ENCODE results near the gene PIK3R2.

The PIK3R2 gene

GRCh38 chr19:18137657-18138339 is 15.2 kb upstream of the PIK3R2 start:
- H3K36me3 ChIP-seq (ENCODE audit: control insufficient read depth in 2 of 2, insufficient read depth in 2 of 2, low read length in 2 of 2) = peaks cover 25 to 41% of the 10 kb centered on the region in 2 donors

GRCh38 chr19:18140473-18140872 is 12.5 kb upstream of the PIK3R2 start:
- H3K27me3 ChIP-seq (ENCODE audit: control insufficient read depth in 2 of 2, insufficient read depth in 2 of 2, low read length in 2 of 2) = no peaks in the 10 kb centered on the region
- H3K4me3 ChIP-seq (ENCODE audit: low read length in 2 of 2) = no peak overlapping the region
- H3K4me1 ChIP-seq (ENCODE audit: control insufficient read depth in 2 of 2, insufficient read depth in 2 of 2, low read length in 2 of 2) = peaks cover 5 to 10% of the 10 kb centered on the region in 2 donors
- H3K9ac ChIP-seq (ENCODE audit: low read depth in 1 of 2, low read length in 2 of 2) = no peak overlapping the region
- peaks cover 39 to 51% of the 10 kb centered on the region in 2 donors for H3K36me3 ChIP-seq (ENCODE audit: control insufficient read depth in 2 of 2, insufficient read depth in 2 of 2, low read length in 2 of 2)
- H3K9me3 ChIP-seq (ENCODE audit: control insufficient read depth in 2 of 2, low read length in 2 of 2) = no peaks in the 10 kb centered on the region
- no peak overlapping the region for H3K27ac ChIP-seq (ENCODE audit: low read depth in 2 of 2, low read length in 2 of 2)

More at GRCh38 chr19:18137657-18138339, 15.2 kb upstream of the PIK3R2 start:
- Histone ChIP-seq H3K4me3 (ENCODE audit: low read length in 2 of 2) (no peak overlapping the region), H3K27me3 (ENCODE audit: control insufficient read depth in 2 of 2, insufficient read depth in 2 of 2, low read length in 2 of 2) (no peaks in the 10 kb centered on the region), H3K9ac (ENCODE audit: low read depth in 1 of 2, low read length in 2 of 2) (no peak overlapping the region), H3K4me1 (ENCODE audit: control insufficient read depth in 2 of 2, insufficient read depth in 2 of 2, low read length in 2 of 2) (peaks cover 7 to 12% of the 10 kb centered on the region in 2 donors), H3K9me3 (ENCODE audit: control insufficient read depth in 2 of 2, low read length in 2 of 2) (no peaks in the 10 kb centered on the region), H3K27ac (ENCODE audit: low read depth in 2 of 2, low read length in 2 of 2) (no peak overlapping the region)

- peaks cover 1 to 6% of the 10 kb centered on the region in 2 donors for H3K4me1 ChIP-seq (ENCODE audit: control insufficient read depth in 2 of 2, insufficient read depth in 2 of 2, low read length in 2 of 2)
- no peak overlapping the region for H3K4me3 ChIP-seq (ENCODE audit: low read length in 2 of 2)
- no peaks in the 10 kb centered on the region for H3K9me3 ChIP-seq (ENCODE audit: control insufficient read depth in 2 of 2, low read length in 2 of 2)
- H3K9ac ChIP-seq (ENCODE audit: low read depth in 1 of 2, low read length in 2 of 2) = no peak overlapping the region
- H3K27ac ChIP-seq (ENCODE audit: low read depth in 2 of 2, low read length in 2 of 2) = no peak overlapping the region
- no peaks in the 10 kb centered on the region for H3K27me3 ChIP-seq (ENCODE audit: control insufficient read depth in 2 of 2, insufficient read depth in 2 of 2, low read length in 2 of 2)
- peaks cover 41 to 52% of the 10 kb centered on the region in 2 donors for H3K36me3 ChIP-seq (ENCODE audit: control insufficient read depth in 2 of 2, insufficient read depth in 2 of 2, low read length in 2 of 2)
Measured at GRCh38 chr19:18141031-18141430, 11.9 kb upstream of the PIK3R2 start.

- Histone ChIP-seq H3K27ac (ENCODE audit: low read depth in 2 of 2, low read length in 2 of 2) (no peak overlapping the region), H3K36me3 (ENCODE audit: control insufficient read depth in 2 of 2, insufficient read depth in 2 of 2, low read length in 2 of 2) (peaks cover 37 to 49% of the 10 kb centered on the region in 2 donors), H3K9ac (ENCODE audit: low read depth in 1 of 2, low read length in 2 of 2) (no peak overlapping the region), H3K9me3 (ENCODE audit: control insufficient read depth in 2 of 2, low read length in 2 of 2) (no peaks in the 10 kb centered on the region), H3K27me3 (ENCODE audit: control insufficient read depth in 2 of 2, insufficient read depth in 2 of 2, low read length in 2 of 2) (no peaks in the 10 kb centered on the region), H3K4me3 (ENCODE audit: low read length in 2 of 2) (no peak overlapping the region), H3K4me1 (ENCODE audit: control insufficient read depth in 2 of 2, insufficient read depth in 2 of 2, low read length in 2 of 2) (no peaks in the 10 kb centered on the region)
Measured at GRCh38 chr19:18143902-18144301, 9.1 kb upstream of the PIK3R2 start.

- no peaks in the 10 kb centered on the region for H3K4me1 ChIP-seq (ENCODE audit: control insufficient read depth in 2 of 2, insufficient read depth in 2 of 2, low read length in 2 of 2)
- H3K4me3 ChIP-seq (ENCODE audit: low read length in 2 of 2) = no peak overlapping the region
- H3K9me3 ChIP-seq (ENCODE audit: control insufficient read depth in 2 of 2, low read length in 2 of 2) = no peaks in the 10 kb centered on the region
- no peak overlapping the region for H3K9ac ChIP-seq (ENCODE audit: low read depth in 1 of 2, low read length in 2 of 2)
- H3K27ac ChIP-seq (ENCODE audit: low read depth in 2 of 2, low read length in 2 of 2) = no peak overlapping the region
- H3K36me3 ChIP-seq (ENCODE audit: control insufficient read depth in 2 of 2, insufficient read depth in 2 of 2, low read length in 2 of 2) = peaks cover 35 to 46% of the 10 kb centered on the region in 2 donors
- no peaks in the 10 kb centered on the region for H3K27me3 ChIP-seq (ENCODE audit: control insufficient read depth in 2 of 2, insufficient read depth in 2 of 2, low read length in 2 of 2)
Measured at GRCh38 chr19:18144361-18144760, 8.6 kb upstream of the PIK3R2 start.

GRCh38 chr19:18144906-18145305 is 8.1 kb upstream of the PIK3R2 start:
- H3K36me3 ChIP-seq (ENCODE audit: control insufficient read depth in 2 of 2, insufficient read depth in 2 of 2, low read length in 2 of 2) = peaks cover 35 to 49% of the 10 kb centered on the region in 2 donors

GRCh38 chr19:18145391-18145999 is 7.5 kb upstream of the PIK3R2 start:
- Histone ChIP-seq H3K36me3 (ENCODE audit: control insufficient read depth in 2 of 2, insufficient read depth in 2 of 2, low read length in 2 of 2) (peaks cover 35 to 45% of the 10 kb centered on the region in 2 donors), H3K9me3 (ENCODE audit: control insufficient read depth in 2 of 2, low read length in 2 of 2) (no peaks in the 10 kb centered on the region), H3K27ac (ENCODE audit: low read depth in 2 of 2, low read length in 2 of 2) (no peak overlapping the region), H3K4me3 (ENCODE audit: low read length in 2 of 2) (no peak overlapping the region), H3K9ac (ENCODE audit: low read depth in 1 of 2, low read length in 2 of 2) (no peak overlapping the region), H3K4me1 (ENCODE audit: control insufficient read depth in 2 of 2, insufficient read depth in 2 of 2, low read length in 2 of 2) (no peaks in the 10 kb centered on the region), H3K27me3 (ENCODE audit: control insufficient read depth in 2 of 2, insufficient read depth in 2 of 2, low read length in 2 of 2) (no peaks in the 10 kb centered on the region)

More at GRCh38 chr19:18144906-18145305, 8.1 kb upstream of the PIK3R2 start:
- H3K9me3 ChIP-seq (ENCODE audit: control insufficient read depth in 2 of 2, low read length in 2 of 2) = no peaks in the 10 kb centered on the region
- no peaks in the 10 kb centered on the region for H3K4me1 ChIP-seq (ENCODE audit: control insufficient read depth in 2 of 2, insufficient read depth in 2 of 2, low read length in 2 of 2)
- H3K27me3 ChIP-seq (ENCODE audit: control insufficient read depth in 2 of 2, insufficient read depth in 2 of 2, low read length in 2 of 2) = no peaks in the 10 kb centered on the region
- no peak overlapping the region for H3K4me3 ChIP-seq (ENCODE audit: low read length in 2 of 2)
- H3K27ac ChIP-seq (ENCODE audit: low read depth in 2 of 2, low read length in 2 of 2) = no peak overlapping the region
- H3K9ac ChIP-seq (ENCODE audit: low read depth in 1 of 2, low read length in 2 of 2) = no peak overlapping the region

GRCh38 chr19:18147396-18147795 is 5.6 kb upstream of the PIK3R2 start:
- peaks cover 30 to 38% of the 10 kb centered on the region in 2 donors for H3K36me3 ChIP-seq (ENCODE audit: control insufficient read depth in 2 of 2, insufficient read depth in 2 of 2, low read length in 2 of 2)

GRCh38 chr19:18149596-18149975 is 3.4 kb upstream of the PIK3R2 start:
- H3K27me3 ChIP-seq (ENCODE audit: control insufficient read depth in 2 of 2, insufficient read depth in 2 of 2, low read length in 2 of 2) = no peaks in the 10 kb centered on the region
- no peak overlapping the region for H3K9ac ChIP-seq (ENCODE audit: low read depth in 1 of 2, low read length in 2 of 2)
- H3K36me3 ChIP-seq (ENCODE audit: control insufficient read depth in 2 of 2, insufficient read depth in 2 of 2, low read length in 2 of 2) = peaks cover 18 to 23% of the 10 kb centered on the region in 2 donors
- H3K4me3 ChIP-seq (ENCODE audit: low read length in 2 of 2) = no peak overlapping the region
- peaks cover 15 to 24% of the 10 kb centered on the region in 2 donors for H3K4me1 ChIP-seq (ENCODE audit: control insufficient read depth in 2 of 2, insufficient read depth in 2 of 2, low read length in 2 of 2)
- H3K9me3 ChIP-seq (ENCODE audit: control insufficient read depth in 2 of 2, low read length in 2 of 2) = no peaks in the 10 kb centered on the region
- no peak overlapping the region for H3K27ac ChIP-seq (ENCODE audit: low read depth in 2 of 2, low read length in 2 of 2)

More at GRCh38 chr19:18147396-18147795, 5.6 kb upstream of the PIK3R2 start:
- Histone ChIP-seq H3K4me3 (ENCODE audit: low read length in 2 of 2) (no peak overlapping the region), H3K9me3 (ENCODE audit: control insufficient read depth in 2 of 2, low read length in 2 of 2) (no peaks in the 10 kb centered on the region), H3K4me1 (ENCODE audit: control insufficient read depth in 2 of 2, insufficient read depth in 2 of 2, low read length in 2 of 2) (peaks cover 6 to 11% of the 10 kb centered on the region in 2 donors), H3K9ac (ENCODE audit: low read depth in 1 of 2, low read length in 2 of 2) (no peak overlapping the region), H3K27me3 (ENCODE audit: control insufficient read depth in 2 of 2, insufficient read depth in 2 of 2, low read length in 2 of 2) (no peaks in the 10 kb centered on the region), H3K27ac (ENCODE audit: low read depth in 2 of 2, low read length in 2 of 2) (no peak overlapping the region)

GRCh38 chr19:18150776-18151624 is 2.0 kb upstream of the PIK3R2 start:
- Histone ChIP-seq H3K9me3 (ENCODE audit: control insufficient read depth in 2 of 2, low read length in 2 of 2) (no peaks in the 10 kb centered on the region), H3K4me1 (ENCODE audit: control insufficient read depth in 2 of 2, insufficient read depth in 2 of 2, low read length in 2 of 2) (peaks cover 25 to 31% of the 10 kb centered on the region in 2 donors), H3K9ac (ENCODE audit: low read depth in 1 of 2, low read length in 2 of 2) (peak overlapping the region; percentile 34 to 58), H3K27me3 (ENCODE audit: control insufficient read depth in 2 of 2, insufficient read depth in 2 of 2, low read length in 2 of 2) (no peaks in the 10 kb centered on the region), H3K36me3 (ENCODE audit: control insufficient read depth in 2 of 2, insufficient read depth in 2 of 2, low read length in 2 of 2) (peaks cover 6 to 12% of the 10 kb centered on the region in 2 donors), H3K27ac (ENCODE audit: low read depth in 2 of 2, low read length in 2 of 2) (no peak overlapping the region), H3K4me3 (ENCODE audit: low read length in 2 of 2) (peak overlapping the region in 1 of 2 donors; percentile 86)
